Endodermal cell (in vitro differentiated cells): ENCODE data around the gene IL17RA. TPM values are rescaled to one million over a fixed set of nuclear protein-coding genes. Genes with fewer than 3 reads are reported as not detected.
A peak's percentile ranks its signal among the peaks of the same experiment; 100 is the strongest.

Experiments
- DNase-seq: peaks from one replicate; pipeline ENCODE4 v3.0.0-alpha.2; 2017
- H3K27ac ChIP-seq: 2 replicates; pipeline ENCODE4 v1.5.1; 2013; ENCODE audit warnings: mild to moderate bottlenecking, low read depth, low read length, moderate library complexity
- H3K27me3 ChIP-seq: 2 replicates; pipeline ENCODE4 v1.6.1; 2013; ENCODE audit warnings: mild to moderate bottlenecking, low read length, moderate library complexity; ENCODE audit not compliant: insufficient read depth, control insufficient read depth, poor library complexity, severe bottlenecking
- H3K36me3 ChIP-seq: 2 replicates; pipeline ENCODE4 v1.7.0; 2013; ENCODE audit warnings: mild to moderate bottlenecking, low read length, moderate library complexity; ENCODE audit not compliant: control insufficient read depth, insufficient read depth
- H3K4me1 ChIP-seq: one replicate; pipeline ENCODE4 v1.7.0; 2013; ENCODE audit warnings: low read length; ENCODE audit not compliant: control insufficient read depth, insufficient read depth
- H3K4me3 ChIP-seq: 2 replicates; pipeline ENCODE4 v1.5.1; 2013; ENCODE audit warnings: mild to moderate bottlenecking, low read length, moderate library complexity
- H3K9ac ChIP-seq: 2 replicates; pipeline ENCODE4 v1.6.1; 2013; ENCODE audit warnings: mild to moderate bottlenecking, low read length, moderate library complexity; ENCODE audit not compliant: poor library complexity, severe bottlenecking; ENCODE audit errors: extremely low read depth
- H3K9me3 ChIP-seq: 2 replicates; pipeline ENCODE4 v1.6.1; 2013; ENCODE audit warnings: mild to moderate bottlenecking, low read length, moderate library complexity; ENCODE audit not compliant: control insufficient read depth
- H3K27ac Mint-ChIP-seq: 2 replicates; pipeline ENCODE4 v1.8.0; 2020; ENCODE audit warnings: mixed read lengths
- H3K27me3 Mint-ChIP-seq: 2 replicates; pipeline ENCODE4 v1.8.0; 2021; ENCODE audit warnings: mild to moderate bottlenecking, mixed read lengths; ENCODE audit not compliant: insufficient read depth
- H3K36me3 Mint-ChIP-seq: 2 replicates; pipeline ENCODE4 v1.8.0; 2020; ENCODE audit warnings: low read depth, mixed read lengths
- H3K4me1 Mint-ChIP-seq: 2 replicates; pipeline ENCODE4 v1.8.0; 2020; ENCODE audit warnings: mixed read lengths
- H3K4me3 Mint-ChIP-seq: 2 replicates; pipeline ENCODE4 v1.8.0; 2020; ENCODE audit warnings: mild to moderate bottlenecking, moderate library complexity, mixed read lengths
- H3K9me3 Mint-ChIP-seq: 2 replicates; pipeline ENCODE4 v1.8.0; 2020; ENCODE audit warnings: mild to moderate bottlenecking, mixed read lengths
- CTCF ChIP-seq: fragments of 200-600 bp; sonication (generic); conservative IDR thresholded peaks from 2 replicates; pipeline ENCODE4 v1.5.0; 2021; ENCODE audit warnings: antibody characterized with exemption, mild to moderate bottlenecking
- WGBS, 2 experiments: methylation state at CpG; one replicate each; pipeline versions ENCODE4 v1.1.5 to v1.1.7; 2013; ENCODE audit warnings: missing lambda C conversion rate in 2 of 2, mixed read lengths in 1 of 2; ENCODE audit not compliant: insufficient coverage in 1 of 2, insufficient read length in 1 of 2; 5-methylcytosine and 5-hydroxymethylcytosine counted together
- total RNA-seq, 2 donors: library from RNA; stranded (reverse); fragmentation: NEBNext Ultra II Directional in 1 of 2; extraction: Animal tissue kit (Norgen Biotek cat#: 25700) in 1 of 2; gene quantifications; 2 replicates in 1 of 2; 3 replicates in 1 of 2; pipeline ENCODE4 v1.2.1, GENCODE V29; 2021

Gene IL17RA
- total RNA-seq, 2 donors from 2014 or later, result 14.8 to 16.0 TPM

GRCh38 chr22:17158568-17159503 is 74.0 kb downstream of the IL17RA start, which contains the start of gene HDHD5:
Gene HDHD5 (minus strand): TSS chr22:17159277. CDS start chr22:17159251, 26 bp downstream.
- Mint-ChIP-seq H3K27me3 (no peaks in the 10 kb centered on the region), H3K27ac (peak within 1 kb of the TSS; percentile 48), H3K36me3 (peaks cover 2% of the 10 kb centered on the region), H3K9me3 (no peaks in the 10 kb centered on the region), H3K4me1 (peaks cover 8% of the 10 kb centered on the region), H3K4me3 (peak within 1 kb of the TSS; percentile 69)
- WGBS, 2 experiments, result 1 to 2% methylated on average over 42 to 114 of the region's 114 CpGs
- Histone ChIP-seq H3K4me3 (peak within 1 kb of the TSS; percentile 86), H3K4me1 (no peaks in the 10 kb centered on the region), H3K27me3 (no peaks in the 10 kb centered on the region), H3K27ac (peak within 1 kb of the TSS; percentile 67), H3K36me3 (peaks cover 7% of the 10 kb centered on the region), H3K9me3 (no peaks in the 10 kb centered on the region), H3K9ac (peak within 1 kb of the TSS; percentile 47)
- peak; percentile 96 for DNase-seq
- no peak for TF ChIP-seq CTCF

GRCh38 chr22:17159504-17159951 is 74.7 kb downstream of the IL17RA start:
- no peaks in the 10 kb centered on the region for H3K27me3 Mint-ChIP-seq
- H3K4me1 ChIP-seq, result no peaks in the 10 kb centered on the region
- peaks cover 8% of the 10 kb centered on the region for H3K4me1 Mint-ChIP-seq
- H3K4me3 Mint-ChIP-seq, result peak overlapping the region; percentile 69
- no peaks in the 10 kb centered on the region for H3K27me3 ChIP-seq
- H3K9ac ChIP-seq, result no peak overlapping the region
- peak overlapping the region; percentile 74 for H3K4me3 ChIP-seq
- no peak for TF ChIP-seq CTCF
- H3K36me3 ChIP-seq, result peaks cover 7% of the 10 kb centered on the region
- no peak overlapping the region for H3K27ac ChIP-seq
- WGBS, 2 experiments, result 64 to 79% methylated on average over 35 of the region's 35 CpGs
- DNase-seq, result no peak
- H3K9me3 ChIP-seq, result no peaks in the 10 kb centered on the region
- no peaks in the 10 kb centered on the region for H3K9me3 Mint-ChIP-seq
- peaks cover 2% of the 10 kb centered on the region for H3K36me3 Mint-ChIP-seq
- H3K27ac Mint-ChIP-seq, result no peak overlapping the region

- Histone ChIP-seq H3K27me3 (no peaks in the 10 kb centered on the region), H3K4me1 (no peaks in the 10 kb centered on the region), H3K27ac (no peak overlapping the region), H3K9ac (no peak overlapping the region), H3K4me3 (no peak overlapping the region), H3K36me3 (peaks cover 7% of the 10 kb centered on the region), H3K9me3 (no peaks in the 10 kb centered on the region)
- Mint-ChIP-seq H3K9me3 (no peaks in the 10 kb centered on the region), H3K4me1 (peaks cover 5% of the 10 kb centered on the region), H3K36me3 (peaks cover 2% of the 10 kb centered on the region), H3K4me3 (no peak overlapping the region), H3K27ac (no peak overlapping the region), H3K27me3 (no peaks in the 10 kb centered on the region)
- no peak for DNase-seq
- TF ChIP-seq CTCF, result no peak
- 93 to 100% methylated on average over 1 to 3 of the region's 3 CpGs for WGBS, 2 experiments
Measured at GRCh38 chr22:17161991-17162390, 77.2 kb downstream of the IL17RA start.
